Osteocyte (in vitro differentiated cells): ENCODE data around the gene PTPRG. TPM values are rescaled to one million over a fixed set of nuclear protein-coding genes. Genes with fewer than 3 reads are reported as not detected.

Experiments used
- DNase-seq: peaks from one replicate; pipeline ENCODE4 v3.0.0; 2021; ENCODE audit warnings: mixed read lengths; ENCODE audit not compliant: unreplicated experiment; ENCODE audit errors: extremely low spot score
- H3K27ac Mint-ChIP-seq: one replicate; pipeline ENCODE4 v1.8.0; 2021; ENCODE audit warnings: mild to moderate bottlenecking, mixed read lengths; ENCODE audit not compliant: unreplicated experiment
- H3K27me3 Mint-ChIP-seq: one replicate; pipeline ENCODE4 v1.8.0; 2021; ENCODE audit warnings: mixed read lengths; ENCODE audit not compliant: unreplicated experiment
- H3K36me3 Mint-ChIP-seq: one replicate; pipeline ENCODE4 v1.8.0; 2021; ENCODE audit warnings: mixed read lengths; ENCODE audit not compliant: unreplicated experiment
- H3K4me1 Mint-ChIP-seq: one replicate; pipeline ENCODE4 v1.8.0; 2021; ENCODE audit warnings: mixed read lengths; ENCODE audit not compliant: unreplicated experiment
- H3K4me3 Mint-ChIP-seq: one replicate; pipeline ENCODE4 v1.8.0; 2021; ENCODE audit warnings: mild to moderate bottlenecking, moderate library complexity, mixed read lengths; ENCODE audit not compliant: unreplicated experiment
- H3K9me3 Mint-ChIP-seq: one replicate; pipeline ENCODE4 v1.8.0; 2021; ENCODE audit warnings: mixed read lengths; ENCODE audit not compliant: unreplicated experiment
- total RNA-seq: library from RNA; stranded (reverse); gene quantifications from 2 replicates; pipeline ENCODE4 v1.2.1, GENCODE V29; 2021
- TF ChIP-seq, protein P1 (sequence below): fragments of 200-600 bp; sonication (generic); IDR thresholded peaks from 2 replicates; pipeline ENCODE4 v1.5.0; 2021; ENCODE audit warnings: antibody characterized with exemption, mild to moderate bottlenecking, moderate library complexity

PTPRG gene
- total RNA-seq, 1 donor from 2014 or later, result 48.1 TPM

DNA sequence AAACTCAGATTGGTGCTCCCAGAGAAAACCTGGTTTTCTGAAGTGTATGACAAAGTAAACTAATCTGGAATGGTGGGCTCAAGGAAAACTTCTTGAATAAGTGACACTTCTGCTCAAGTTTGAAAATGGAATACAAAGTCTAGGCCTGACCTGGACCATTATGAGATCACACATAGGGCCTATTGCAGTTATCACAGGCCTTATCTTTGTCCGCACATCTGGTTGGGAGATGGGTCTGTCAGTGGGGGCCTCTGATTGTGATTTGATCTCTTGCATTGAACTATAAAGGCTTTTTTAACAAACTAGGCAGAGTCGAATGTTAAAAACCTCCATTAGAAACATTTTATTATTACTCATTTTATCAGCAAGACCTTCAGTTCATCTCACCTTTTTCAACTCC is 405.6 kb downstream of the PTPRG start:
- Mint-ChIP-seq H3K4me3 (no peak overlapping the region), H3K27ac (no peak overlapping the region), H3K27me3 (no peaks in the 10 kb centered on the region), H3K36me3 (no peaks in the 10 kb centered on the region), H3K4me1 (no peaks in the 10 kb centered on the region), H3K9me3 (no peaks in the 10 kb centered on the region)
- TF ChIP-seq, protein P1, sequence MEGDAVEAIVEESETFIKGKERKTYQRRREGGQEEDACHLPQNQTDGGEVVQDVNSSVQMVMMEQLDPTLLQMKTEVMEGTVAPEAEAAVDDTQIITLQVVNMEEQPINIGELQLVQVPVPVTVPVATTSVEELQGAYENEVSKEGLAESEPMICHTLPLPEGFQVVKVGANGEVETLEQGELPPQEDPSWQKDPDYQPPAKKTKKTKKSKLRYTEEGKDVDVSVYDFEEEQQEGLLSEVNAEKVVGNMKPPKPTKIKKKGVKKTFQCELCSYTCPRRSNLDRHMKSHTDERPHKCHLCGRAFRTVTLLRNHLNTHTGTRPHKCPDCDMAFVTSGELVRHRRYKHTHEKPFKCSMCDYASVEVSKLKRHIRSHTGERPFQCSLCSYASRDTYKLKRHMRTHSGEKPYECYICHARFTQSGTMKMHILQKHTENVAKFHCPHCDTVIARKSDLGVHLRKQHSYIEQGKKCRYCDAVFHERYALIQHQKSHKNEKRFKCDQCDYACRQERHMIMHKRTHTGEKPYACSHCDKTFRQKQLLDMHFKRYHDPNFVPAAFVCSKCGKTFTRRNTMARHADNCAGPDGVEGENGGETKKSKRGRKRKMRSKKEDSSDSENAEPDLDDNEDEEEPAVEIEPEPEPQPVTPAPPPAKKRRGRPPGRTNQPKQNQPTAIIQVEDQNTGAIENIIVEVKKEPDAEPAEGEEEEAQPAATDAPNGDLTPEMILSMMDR, result no peak
- no peak for DNase-seq

DNA sequence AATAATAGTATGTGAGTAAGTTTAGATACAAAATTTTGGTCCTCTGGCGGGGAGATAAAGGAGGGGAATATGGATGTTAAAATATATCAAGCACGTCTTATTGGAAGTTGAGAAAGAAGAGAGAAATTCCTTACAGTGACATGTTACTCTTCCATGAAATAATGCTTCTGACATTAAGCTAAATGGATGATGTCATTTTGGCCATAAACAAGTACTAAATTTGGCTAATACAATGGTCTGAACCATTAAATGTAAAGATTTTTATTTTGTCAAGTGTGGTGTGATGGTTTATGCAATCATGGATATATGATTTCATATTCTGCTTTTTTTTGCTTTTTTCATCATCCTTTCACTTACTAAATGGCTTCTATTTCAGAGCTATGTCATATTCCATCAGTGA is 406.6 kb downstream of the PTPRG start:
- Mint-ChIP-seq H3K9me3 (no peaks in the 10 kb centered on the region), H3K36me3 (no peaks in the 10 kb centered on the region), H3K4me1 (no peaks in the 10 kb centered on the region), H3K27me3 (no peaks in the 10 kb centered on the region), H3K27ac (no peak overlapping the region), H3K4me3 (no peak overlapping the region)
- DNase-seq, result no peak
- TF ChIP-seq, protein P1, result no peak

DNA sequence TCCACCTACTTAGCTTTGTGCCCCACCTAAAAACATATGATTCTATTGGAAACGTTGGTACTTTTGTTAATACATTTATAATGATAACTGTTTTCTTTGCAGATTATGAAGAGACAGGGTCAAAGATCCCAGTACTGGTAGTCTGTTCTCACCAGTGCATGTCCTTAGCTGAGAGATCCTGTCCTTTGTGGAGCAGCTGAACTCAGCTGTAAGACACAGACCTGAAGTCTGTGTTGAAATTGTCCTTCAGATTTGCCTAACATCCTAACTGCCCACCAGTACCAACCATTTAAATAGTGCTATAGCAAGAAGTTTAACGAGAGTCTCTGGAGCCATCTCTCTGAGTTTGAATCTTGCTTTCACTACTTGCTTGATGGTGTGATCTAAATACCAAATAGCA is 413.3 kb downstream of the PTPRG start:
- no peaks in the 10 kb centered on the region for H3K36me3 Mint-ChIP-seq
- no peak overlapping the region for H3K27ac Mint-ChIP-seq
- H3K4me3 Mint-ChIP-seq, result no peak overlapping the region

DNA sequence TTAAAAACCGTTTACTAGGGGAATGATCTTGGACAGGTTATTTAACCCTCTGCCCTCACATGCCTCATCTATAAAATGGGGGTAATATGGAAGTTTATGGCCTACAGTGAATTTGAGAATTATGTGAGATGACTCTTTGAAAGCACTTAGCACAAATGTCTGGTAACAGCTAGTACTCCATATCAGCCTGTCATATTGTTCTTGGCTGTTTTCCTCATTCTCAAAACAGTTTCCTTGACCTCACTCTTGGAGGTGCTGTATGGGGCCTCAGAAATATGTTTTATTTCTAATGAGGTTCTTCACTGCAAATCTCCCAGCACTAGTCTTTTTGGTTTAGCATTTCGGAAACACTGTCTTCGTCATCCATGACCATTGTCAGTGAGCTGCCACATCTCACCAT is 413.8 kb downstream of the PTPRG start:
- no peak for DNase-seq
- Mint-ChIP-seq H3K9me3 (no peaks in the 10 kb centered on the region), H3K4me1 (peaks cover 5% of the 10 kb centered on the region), H3K27me3 (no peaks in the 10 kb centered on the region), H3K36me3 (no peaks in the 10 kb centered on the region), H3K27ac (no peak overlapping the region), H3K4me3 (no peak overlapping the region)
- TF ChIP-seq, protein P1, result no peak

More for the DNA sequence above, 413.3 kb downstream of the PTPRG start:
- no peak for DNase-seq
- TF ChIP-seq, protein P1, result no peak
- no peaks in the 10 kb centered on the region for H3K9me3 Mint-ChIP-seq
- H3K27me3 Mint-ChIP-seq, result no peaks in the 10 kb centered on the region
- H3K4me1 Mint-ChIP-seq, result peaks cover 2% of the 10 kb centered on the region

DNA sequence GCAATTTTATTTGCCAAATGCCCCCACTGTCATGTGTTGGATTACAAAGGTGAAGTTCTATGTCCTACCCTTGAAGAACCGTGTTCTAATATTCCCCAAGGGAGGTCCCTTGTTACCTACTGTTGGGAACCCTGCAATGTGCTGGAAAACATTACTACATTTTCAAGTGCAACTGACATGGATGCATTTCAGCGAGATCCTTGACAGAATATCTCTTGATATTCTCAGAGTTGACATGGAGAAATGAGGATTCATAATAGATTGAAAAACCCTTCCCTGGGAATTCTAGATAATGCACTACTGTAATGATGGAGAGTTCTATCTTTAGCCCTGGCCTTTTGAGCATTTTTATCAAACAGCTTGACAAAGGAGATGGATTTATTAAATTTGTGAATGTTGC is 414.6 kb downstream of the PTPRG start:
- H3K4me3 Mint-ChIP-seq, result no peak overlapping the region
- H3K27me3 Mint-ChIP-seq, result no peaks in the 10 kb centered on the region
- no peaks in the 10 kb centered on the region for H3K9me3 Mint-ChIP-seq
- H3K27ac Mint-ChIP-seq, result no peak overlapping the region
- no peaks in the 10 kb centered on the region for H3K36me3 Mint-ChIP-seq
- DNase-seq, result no peak
- TF ChIP-seq, protein P1, result no peak
- peaks cover 5% of the 10 kb centered on the region for H3K4me1 Mint-ChIP-seq
